PC-3 (cell line): ENCODE measurements around the gene IGSF21. TPM values are rescaled to one million over a fixed set of nuclear protein-coding genes. Genes with fewer than 3 reads are reported as not detected.

Source experiments
- ATAC-seq: fragments of 200-7000 bp; cut with Tn5 transposase; 2 replicates; pipeline ENCODE4 v1.9.1; 2020; ENCODE audit warnings: mild to moderate bottlenecking, moderate library complexity
- BruUV-seq: library from RNA; stranded (reverse); fragments of 400-500 nt; replicated peaks from 2 replicates; lab custom pipeline; 2021; lab: Mats Ljungman, UMichigan
- CTCF ChIA-PET: fragments of 300-600 bp; sonication (Branson Sonifier 250); formaldehyde crosslinking; loops from one replicate; lab custom pipeline; 2022; ENCODE audit warnings: antibody characterized with exemption; lab: Charles Lee
- POLR2A ChIA-PET: fragments of 300-600 bp; sonication (Branson Sonifier 250); formaldehyde crosslinking; loops from one replicate; lab custom pipeline; 2022; ENCODE audit warnings: antibody characterized with exemption; ENCODE audit not compliant: unreplicated experiment; lab: Charles Lee
- DNase-seq: peaks from one replicate; pipeline ENCODE4 v3.0.0-alpha.2; 2015
- H2AFZ ChIP-seq: fragments of 300-600 bp; sonication (generic); 2 replicates; pipeline ENCODE4 v1.6.0; 2016; ENCODE audit warnings: antibody characterized with exemption, low read length
- H3F3A ChIP-seq: fragments of 300-600 bp; sonication (generic); one replicate; pipeline ENCODE4 v1.6.0; 2017; ENCODE audit warnings: antibody characterized with exemption, low read length, control low read depth, mild to moderate bottlenecking; ENCODE audit not compliant: unreplicated experiment
- H3K27ac ChIP-seq: fragments of 300-600 bp; sonication (generic); 2 replicates; pipeline ENCODE4 v1.5.1; 2016; ENCODE audit warnings: mild to moderate bottlenecking, low read length
- H3K27me3 ChIP-seq: fragments of 300-600 bp; sonication (generic); 2 replicates; pipeline ENCODE4 v1.6.1; 2016; ENCODE audit warnings: low read length, mixed read lengths
- H3K36me3 ChIP-seq: fragments of 300-600 bp; sonication (generic); 2 replicates; pipeline ENCODE4 v1.6.1; 2016; ENCODE audit warnings: low read depth, mixed run types, low read length, mixed read lengths
- H3K4me1 ChIP-seq: fragments of 300-600 bp; sonication (generic); 2 replicates; pipeline ENCODE4 v1.5.1; 2016; ENCODE audit warnings: low read length; ENCODE audit not compliant: insufficient read depth
- H3K4me2 ChIP-seq: fragments of 300-600 bp; sonication (generic); 2 replicates; pipeline ENCODE4 v1.6.0; 2016; ENCODE audit warnings: low read length
- H3K4me3 ChIP-seq: fragments of 300-600 bp; sonication (generic); 2 replicates; pipeline ENCODE4 v1.5.1; 2016; ENCODE audit warnings: mild to moderate bottlenecking, low read length, mixed read lengths
- H3K79me2 ChIP-seq: fragments of 300-600 bp; sonication (generic); 2 replicates; pipeline ENCODE4 v1.6.1; 2017; ENCODE audit warnings: low read length, mixed read lengths
- H3K9ac ChIP-seq: fragments of 300-600 bp; sonication (generic); 2 replicates; pipeline ENCODE4 v1.6.0; 2016; ENCODE audit warnings: mild to moderate bottlenecking, low read length
- H3K9me2 ChIP-seq: fragments of 300-600 bp; sonication (generic); replicated peaks from 2 replicates; pipeline ENCODE4 v1.6.1; 2016; ENCODE audit warnings: mixed run types, low read length, mixed read lengths
- H3K9me3 ChIP-seq: fragments of 300-600 bp; sonication (generic); 2 replicates; pipeline ENCODE4 v1.6.1; 2016; ENCODE audit warnings: low read length, mixed read lengths
- H4K20me1 ChIP-seq: fragments of 300-600 bp; sonication (generic); 2 replicates; pipeline ENCODE4 v1.6.1; 2016; ENCODE audit warnings: low read length, mixed read lengths
- EZH2 ChIP-seq: fragments of 300-600 bp; sonication (generic); IDR thresholded peaks from one replicate; pipeline ENCODE4 v1.6.1; 2017; ENCODE audit warnings: antibody characterized with exemption, mild to moderate bottlenecking, low read length; ENCODE audit not compliant: unreplicated experiment
- EZH2phosphoT487 ChIP-seq: fragments of 300-600 bp; sonication (generic); IDR thresholded peaks from 2 replicates; pipeline ENCODE4 v1.6.1; 2018; ENCODE audit warnings: mild to moderate bottlenecking, antibody characterized with exemption, low read length, borderline replicate concordance
- intact Hi-C: fragments of 100-400 bp; cut with micrococcal nuclease; formaldehyde crosslinking; loops from 2 replicates; pipeline ENCODE4 v1.9.0; 2023
- total RNA-seq: library from RNA; depleted of rRNA; stranded (reverse); fragments of >200 nt; gene quantifications from 2 replicates; pipeline ENCODE4 v1.2.3, GENCODE V29; 2014
- TF ChIP-seq, protein P1 (sequence below): fragments of 300-600 bp; sonication (generic); conservative IDR thresholded peaks from 2 replicates; pipeline ENCODE4 v1.5.1; 2017; ENCODE audit warnings: antibody characterized with exemption, low read depth, mild to moderate bottlenecking, low read length

The IGSF21 gene
- total RNA-seq, 1 experiment from 2014 or later, result not detected

DNA sequence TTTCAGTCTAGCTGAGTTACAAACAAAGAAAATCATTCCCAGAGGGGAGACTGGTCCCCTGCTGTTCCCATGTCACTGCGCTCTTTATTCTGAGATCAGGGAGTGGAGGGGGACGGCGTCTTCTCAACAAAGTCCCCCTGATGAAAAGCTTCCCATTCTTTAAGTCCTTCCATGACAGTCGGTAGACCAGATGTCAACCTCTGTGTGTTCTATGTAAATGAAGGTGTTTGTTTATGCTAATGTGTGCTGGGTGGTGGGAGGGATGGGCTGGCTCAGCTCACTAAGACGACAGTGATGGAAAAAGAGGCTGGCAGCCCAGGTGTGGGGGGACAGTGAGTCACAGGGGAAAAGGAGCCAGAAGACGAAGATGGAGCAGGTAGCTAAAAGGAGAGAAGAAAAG lies 225.0 kb downstream of the IGSF21 start:
- H3K27ac ChIP-seq, result no peak overlapping the region
- no peaks in the 10 kb centered on the region for H3K9me2 ChIP-seq
- TF ChIP-seq EZH2, result no peak
- no peak for TF ChIP-seq EZH2phosphoT487
- TF ChIP-seq, protein P1, sequence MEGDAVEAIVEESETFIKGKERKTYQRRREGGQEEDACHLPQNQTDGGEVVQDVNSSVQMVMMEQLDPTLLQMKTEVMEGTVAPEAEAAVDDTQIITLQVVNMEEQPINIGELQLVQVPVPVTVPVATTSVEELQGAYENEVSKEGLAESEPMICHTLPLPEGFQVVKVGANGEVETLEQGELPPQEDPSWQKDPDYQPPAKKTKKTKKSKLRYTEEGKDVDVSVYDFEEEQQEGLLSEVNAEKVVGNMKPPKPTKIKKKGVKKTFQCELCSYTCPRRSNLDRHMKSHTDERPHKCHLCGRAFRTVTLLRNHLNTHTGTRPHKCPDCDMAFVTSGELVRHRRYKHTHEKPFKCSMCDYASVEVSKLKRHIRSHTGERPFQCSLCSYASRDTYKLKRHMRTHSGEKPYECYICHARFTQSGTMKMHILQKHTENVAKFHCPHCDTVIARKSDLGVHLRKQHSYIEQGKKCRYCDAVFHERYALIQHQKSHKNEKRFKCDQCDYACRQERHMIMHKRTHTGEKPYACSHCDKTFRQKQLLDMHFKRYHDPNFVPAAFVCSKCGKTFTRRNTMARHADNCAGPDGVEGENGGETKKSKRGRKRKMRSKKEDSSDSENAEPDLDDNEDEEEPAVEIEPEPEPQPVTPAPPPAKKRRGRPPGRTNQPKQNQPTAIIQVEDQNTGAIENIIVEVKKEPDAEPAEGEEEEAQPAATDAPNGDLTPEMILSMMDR, result no peak
- DNase-seq (no peak), ATAC-seq (no peak)
- no peak overlapping the region for H2AFZ ChIP-seq
- CTCF ChIA-PET, result no interaction called here
- BruUV-seq, result no TSS peak
- intact Hi-C loops, result no loop called here
- no peaks in the 10 kb centered on the region for H3F3A ChIP-seq
- no peak overlapping the region for H3K9ac ChIP-seq
- no peaks in the 10 kb centered on the region for H4K20me1 ChIP-seq
- H3K4me2 ChIP-seq, result no peak overlapping the region
- no peaks in the 10 kb centered on the region for H3K79me2 ChIP-seq
- H3K9me3 ChIP-seq, result no peaks in the 10 kb centered on the region
- H3K36me3 ChIP-seq, result no peaks in the 10 kb centered on the region
- 0 out of 2 replicates have a peak, but pooled peaks cover 2% of the 10 kb centered on the region for H3K27me3 ChIP-seq
- no peaks in the 10 kb centered on the region for H3K4me1 ChIP-seq
- H3K4me3 ChIP-seq, result no peak overlapping the region
- POLR2A ChIA-PET, result no interaction called here

DNA sequence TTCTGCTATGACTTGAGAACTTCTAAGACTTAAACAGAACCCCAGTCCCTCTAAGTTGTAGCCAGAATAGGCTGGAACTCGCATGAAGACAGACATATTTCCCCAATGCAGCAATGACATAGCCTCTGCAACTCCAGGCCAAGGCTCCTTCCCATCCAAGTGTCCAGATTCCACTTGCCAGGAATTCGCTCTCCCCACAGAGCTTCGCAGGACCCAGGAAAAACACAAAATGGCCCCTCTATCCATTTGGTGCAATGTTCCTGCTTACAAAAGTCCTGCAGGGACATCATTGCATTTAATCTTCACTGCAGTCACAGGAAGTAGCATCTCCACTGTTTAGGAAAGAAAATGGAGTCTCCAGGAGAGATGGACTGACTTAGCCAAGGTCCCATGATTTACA lies 225.6 kb downstream of the IGSF21 start:
- ChIA-PET CTCF (no interaction called here), POLR2A (no interaction called here)
- H3K4me1 ChIP-seq, result no peaks in the 10 kb centered on the region
- intact Hi-C loops, result no loop called here
- DNase-seq, result no peak
- BruUV-seq, result no TSS peak
- no peaks in the 10 kb centered on the region for H3K36me3 ChIP-seq
- no peak overlapping the region for H3K4me2 ChIP-seq
- ATAC-seq, result no peak
- no peak overlapping the region for H3K4me3 ChIP-seq
- H3K9ac ChIP-seq, result no peak overlapping the region
- no peaks in the 10 kb centered on the region for H3K9me3 ChIP-seq
- TF ChIP-seq, protein P1, result no peak
- TF ChIP-seq EZH2phosphoT487 (no peak), EZH2 (no peak)
- no peak overlapping the region for H2AFZ ChIP-seq
- 0 out of 2 replicates have a peak, but pooled peaks cover 2% of the 10 kb centered on the region for H3K27me3 ChIP-seq
- H4K20me1 ChIP-seq, result no peaks in the 10 kb centered on the region
- no peaks in the 10 kb centered on the region for H3K79me2 ChIP-seq
- H3K9me2 ChIP-seq, result no peaks in the 10 kb centered on the region
- H3K27ac ChIP-seq, result no peak overlapping the region
- H3F3A ChIP-seq, result no peaks in the 10 kb centered on the region

DNA sequence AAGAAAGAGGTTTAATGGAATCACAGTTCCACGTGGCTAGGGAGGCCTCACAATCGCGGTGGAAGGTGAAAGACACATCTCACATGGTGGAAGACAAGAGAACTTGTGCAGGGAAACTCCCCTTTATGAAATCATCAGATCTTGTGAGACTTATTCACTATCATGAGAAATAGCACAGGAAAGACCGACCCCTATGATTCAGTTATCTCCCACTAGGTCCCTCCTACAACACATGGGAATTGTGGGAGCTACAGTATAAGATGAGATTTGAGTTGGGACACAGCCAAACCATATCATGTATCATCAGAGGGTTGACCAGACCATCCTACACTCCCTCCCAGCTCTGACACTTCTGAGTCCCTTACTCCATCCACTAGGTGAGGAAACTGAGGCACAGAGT lies 229.2 kb downstream of the IGSF21 start:
- no peak overlapping the region for H3K27ac ChIP-seq
- no peak for DNase-seq
- no peaks in the 10 kb centered on the region for H3K79me2 ChIP-seq
- ATAC-seq, result no peak
- intact Hi-C loops, result no loop called here
- no peak overlapping the region for H2AFZ ChIP-seq
- H3K9ac ChIP-seq, result no peak overlapping the region
- H3K4me3 ChIP-seq, result no peak overlapping the region
- no peaks in the 10 kb centered on the region for H3K4me1 ChIP-seq
- no peaks in the 10 kb centered on the region for H4K20me1 ChIP-seq
- no peaks in the 10 kb centered on the region for H3K9me2 ChIP-seq
- no peaks in the 10 kb centered on the region for H3K27me3 ChIP-seq
- no peaks in the 10 kb centered on the region for H3K36me3 ChIP-seq
- ChIA-PET CTCF (no interaction called here), POLR2A (no interaction called here)
- BruUV-seq, result no TSS peak
- H3K4me2 ChIP-seq, result no peak overlapping the region
- no peaks in the 10 kb centered on the region for H3F3A ChIP-seq
- TF ChIP-seq EZH2phosphoT487 (no peak), EZH2 (no peak)
- TF ChIP-seq, protein P1, result no peak
- H3K9me3 ChIP-seq, result no peaks in the 10 kb centered on the region
